ENCODE measurements around the gene OPCML.

Gene OPCML

GRCh38 chr11:132898021-132898420 is 634.3 kb downstream of the OPCML start:
- TF ChIP-seq, protein P1, sequence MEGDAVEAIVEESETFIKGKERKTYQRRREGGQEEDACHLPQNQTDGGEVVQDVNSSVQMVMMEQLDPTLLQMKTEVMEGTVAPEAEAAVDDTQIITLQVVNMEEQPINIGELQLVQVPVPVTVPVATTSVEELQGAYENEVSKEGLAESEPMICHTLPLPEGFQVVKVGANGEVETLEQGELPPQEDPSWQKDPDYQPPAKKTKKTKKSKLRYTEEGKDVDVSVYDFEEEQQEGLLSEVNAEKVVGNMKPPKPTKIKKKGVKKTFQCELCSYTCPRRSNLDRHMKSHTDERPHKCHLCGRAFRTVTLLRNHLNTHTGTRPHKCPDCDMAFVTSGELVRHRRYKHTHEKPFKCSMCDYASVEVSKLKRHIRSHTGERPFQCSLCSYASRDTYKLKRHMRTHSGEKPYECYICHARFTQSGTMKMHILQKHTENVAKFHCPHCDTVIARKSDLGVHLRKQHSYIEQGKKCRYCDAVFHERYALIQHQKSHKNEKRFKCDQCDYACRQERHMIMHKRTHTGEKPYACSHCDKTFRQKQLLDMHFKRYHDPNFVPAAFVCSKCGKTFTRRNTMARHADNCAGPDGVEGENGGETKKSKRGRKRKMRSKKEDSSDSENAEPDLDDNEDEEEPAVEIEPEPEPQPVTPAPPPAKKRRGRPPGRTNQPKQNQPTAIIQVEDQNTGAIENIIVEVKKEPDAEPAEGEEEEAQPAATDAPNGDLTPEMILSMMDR (IDR thresholded peaks at IDR 0.05; ENCODE audit: extremely low read depth, missing control alignments), result no peak
- DNase-seq (ENCODE audit: low spot score), result no peak

DNA sequence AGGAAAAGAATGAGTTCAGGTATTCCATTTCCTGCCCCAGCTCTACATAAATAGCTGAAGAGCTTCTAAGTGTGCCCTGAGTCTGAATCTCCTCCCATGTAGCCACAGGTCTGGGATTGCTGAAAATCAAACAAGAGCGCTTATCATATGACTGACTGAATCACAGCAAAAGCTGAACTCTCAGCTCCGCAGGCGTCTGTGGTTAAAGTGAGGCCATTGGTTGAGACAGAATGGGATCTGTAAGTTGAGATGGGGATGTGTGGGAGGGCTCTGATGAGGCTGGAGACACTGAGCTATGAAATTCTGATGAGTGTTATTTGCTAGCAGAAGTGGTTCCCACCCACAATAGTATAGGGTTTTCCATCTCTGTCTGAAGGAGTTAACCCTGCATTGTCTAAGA is 637.0 kb downstream of the OPCML start:
- DNase-seq (ENCODE audit: low spot score), result no peak
- TF ChIP-seq, protein P1 (IDR thresholded peaks at IDR 0.05; ENCODE audit: extremely low read depth, missing control alignments), result no peak

GRCh38 chr11:132894606-132895005 is 637.7 kb downstream of the OPCML start:
- TF ChIP-seq, protein P1 (IDR thresholded peaks at IDR 0.05; ENCODE audit: extremely low read depth, missing control alignments), result no peak
- DNase-seq (ENCODE audit: low spot score), result no peak

- DNase-seq (ENCODE audit: low spot score), result no peak
Observed at GRCh38 chr11:132892876-132893275, 639.4 kb downstream of the OPCML start.

GRCh38 chr11:132888226-132888625 is 644.1 kb downstream of the OPCML start:
- TF ChIP-seq, protein P1 (IDR thresholded peaks at IDR 0.05; ENCODE audit: extremely low read depth, missing control alignments), result no peak
- DNase-seq (ENCODE audit: low spot score), result no peak

More at GRCh38 chr11:132892876-132893275, 639.4 kb downstream of the OPCML start:
- TF ChIP-seq, protein P1 (IDR thresholded peaks at IDR 0.05; ENCODE audit: extremely low read depth, missing control alignments), result no peak

DNA sequence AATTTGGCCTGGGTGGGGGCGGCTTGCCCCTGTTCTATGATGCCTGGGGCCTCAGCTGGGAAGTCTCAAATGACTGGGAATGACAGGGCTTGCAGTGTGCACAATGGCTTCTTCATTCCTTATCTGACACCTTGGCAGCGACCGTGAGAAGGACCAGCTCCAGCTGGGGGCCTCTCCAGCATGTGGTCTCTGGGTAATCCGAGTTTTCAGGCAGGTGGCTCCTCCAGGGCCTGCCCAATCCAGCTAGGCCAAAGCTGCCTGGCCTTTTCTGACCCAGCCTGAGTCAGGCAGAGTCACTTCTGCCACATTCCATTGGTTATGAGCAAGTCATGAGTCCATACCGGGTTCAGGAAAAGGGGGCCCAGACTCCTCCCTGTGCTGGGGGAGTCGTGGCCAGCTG is 646.0 kb downstream of the OPCML start:
- DNase-seq (ENCODE audit: low spot score), result no peak
- TF ChIP-seq, protein P1 (IDR thresholded peaks at IDR 0.05; ENCODE audit: extremely low read depth, missing control alignments), result no peak

DNA sequence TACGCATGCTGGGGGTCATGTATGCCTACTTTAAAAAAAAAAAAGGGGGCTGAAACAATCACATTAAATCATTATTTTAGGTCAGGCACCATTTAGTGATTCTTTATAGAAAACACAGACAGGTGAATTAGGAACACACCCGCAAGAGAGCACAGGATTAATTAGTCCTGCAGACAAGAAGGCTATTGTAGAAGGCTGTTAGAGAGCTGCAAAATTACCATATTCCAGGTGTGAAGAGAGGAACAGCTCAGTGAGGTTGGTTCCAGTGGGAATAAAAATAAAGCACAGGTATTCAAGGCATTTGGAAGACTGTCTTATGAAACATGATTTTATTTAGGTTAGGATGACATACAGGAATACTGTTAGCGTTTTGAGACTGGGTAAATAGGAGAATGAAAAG is 649.1 kb downstream of the OPCML start:
- TF ChIP-seq, protein P1 (IDR thresholded peaks at IDR 0.05; ENCODE audit: extremely low read depth, missing control alignments), result no peak
- no peak for DNase-seq (ENCODE audit: low spot score)
